ENCODE data around the gene HBZ. TPM values are rescaled to one million over a fixed set of nuclear protein-coding genes. Genes with fewer than 3 reads are reported as not detected.

HBZ gene
- total and polyA plus RNA-seq, 9 of the 15 experiments (the other 6 are each of a cell fraction or from before 2014, with no cell fraction given), result 58.0 to 610 (median 113) TPM

GRCh38 chr16:177394-177822, 25.0 kb downstream of the HBZ start:
- peak overlapping the region; percentile 55 for H3K4me3 ChIP-seq
- DNase-seq (ENCODE audit: extremely low read depth in 1 of 4, low spot score in 3 of 4), result peak in 2 of 4 experiments; percentile 18 to 23
- WGBS (ENCODE audit: insufficient coverage, low coverage, missing lambda C conversion rate), result 2% methylated on average over 12 of the region's 13 CpGs
- intact Hi-C loops (cut with micrococcal nuclease) (no loop called here), in situ Hi-C loops (cut with MboI) (no loop called here)
- H4K20me1 ChIP-seq (replicated peaks; ENCODE audit: control insufficient read depth, insufficient read depth, low read length), result 0 out of 2 replicates have a peak, but pooled peaks cover 3% of the 10 kb centered on the region
- H3K4me1 ChIP-seq (replicated peaks in 1 of 2; ENCODE audit: control insufficient read depth in 2 of 2, insufficient read depth in 2 of 2, low read length in 2 of 2), result peaks cover 30 to 60% of the 10 kb centered on the region in 2 experiments; a peak in 4 of 5 replicates
- FAIRE-seq, result no peak
- ChIA-PET POLR2A (interaction anchor here (0.6 to 1.8 kb wide), 3 partner anchors 80 to 112 kb away, joined by 4 to 8 read pairs (median 7); no protein-coding TSS in a partner anchor), CTCF (ENCODE audit: low intra/inter-chr PET ratio) (no interaction called here)
- H3K36me3 ChIP-seq (ENCODE audit: control insufficient read depth, insufficient read depth, low read length), result peaks cover 24% of the 10 kb centered on the region
- peak overlapping the region; percentile 80 for H3K4me2 ChIP-seq (ENCODE audit: insufficient read depth, low read length)
- no TSS peak for BruUV-seq (replicated peaks)
- peak overlapping the region; percentile 57 for H3K27ac ChIP-seq (ENCODE audit: extremely low read depth, low read depth, low read length)
- peaks cover 3% of the 10 kb centered on the region for H3K9me1 ChIP-seq (ENCODE audit: control insufficient read depth, insufficient read depth, low read length)
- peaks cover 52% of the 10 kb centered on the region for H3K79me2 ChIP-seq (ENCODE audit: control insufficient read depth, insufficient read depth, low read length)
- H2AFZ ChIP-seq (ENCODE audit: low read depth, low read length), result no peak overlapping the region
- peak overlapping the region; percentile 63 to 88 for H3K9ac ChIP-seq (ENCODE audit: insufficient read depth in 1 of 2, low read depth in 2 of 2, low read length in 2 of 2)
- no peaks in the 10 kb centered on the region for H3K9me3 ChIP-seq (replicated peaks; ENCODE audit: control insufficient read depth, insufficient read depth, low read depth, low read length)
- no peak for ATAC-seq
- no peaks in the 10 kb centered on the region for H3K27me3 ChIP-seq (ENCODE audit: control insufficient read depth in 2 of 2, insufficient read depth in 2 of 2, low read length in 2 of 2)
- peak; percentile 64 for TF ChIP-seq DACH1 (IDR thresholded peaks at IDR 0.05; ENCODE audit: partially characterized antibody)
- no peak for TF ChIP-seq PBX2 (CRISPR knock-in tag; IDR thresholded peaks at IDR 0.05; ENCODE audit: low read depth)
- no peak for TF ChIP-seq PBX2 (tag; conservative IDR thresholded peaks at IDR 0.05; ENCODE audit: low read depth)
- no peak for TF ChIP-seq ZBTB9 (CRISPR knock-in tag; IDR thresholded peaks at IDR 0.05)
- TF ChIP-seq, protein P1, sequence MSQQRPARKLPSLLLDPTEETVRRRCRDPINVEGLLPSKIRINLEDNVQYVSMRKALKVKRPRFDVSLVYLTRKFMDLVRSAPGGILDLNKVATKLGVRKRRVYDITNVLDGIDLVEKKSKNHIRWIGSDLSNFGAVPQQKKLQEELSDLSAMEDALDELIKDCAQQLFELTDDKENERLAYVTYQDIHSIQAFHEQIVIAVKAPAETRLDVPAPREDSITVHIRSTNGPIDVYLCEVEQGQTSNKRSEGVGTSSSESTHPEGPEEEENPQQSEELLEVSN (IDR thresholded peaks at IDR 0.05; ENCODE audit: borderline replicate concordance in 1 of 2, extremely low read depth in 1 of 2, insufficient read depth in 1 of 2, insufficient read length in 1 of 2, low read depth in 1 of 2, low read length in 1 of 2, poor library complexity in 1 of 2, severe bottlenecking in 1 of 2), result peak in 1 of 2 experiments; percentile 74
- TF ChIP-seq L3MBTL2 (IDR thresholded peaks at IDR 0.05), result peak; percentile 33; the same call in 1 of the 2 replicates
- TF ChIP-seq, protein P2, sequence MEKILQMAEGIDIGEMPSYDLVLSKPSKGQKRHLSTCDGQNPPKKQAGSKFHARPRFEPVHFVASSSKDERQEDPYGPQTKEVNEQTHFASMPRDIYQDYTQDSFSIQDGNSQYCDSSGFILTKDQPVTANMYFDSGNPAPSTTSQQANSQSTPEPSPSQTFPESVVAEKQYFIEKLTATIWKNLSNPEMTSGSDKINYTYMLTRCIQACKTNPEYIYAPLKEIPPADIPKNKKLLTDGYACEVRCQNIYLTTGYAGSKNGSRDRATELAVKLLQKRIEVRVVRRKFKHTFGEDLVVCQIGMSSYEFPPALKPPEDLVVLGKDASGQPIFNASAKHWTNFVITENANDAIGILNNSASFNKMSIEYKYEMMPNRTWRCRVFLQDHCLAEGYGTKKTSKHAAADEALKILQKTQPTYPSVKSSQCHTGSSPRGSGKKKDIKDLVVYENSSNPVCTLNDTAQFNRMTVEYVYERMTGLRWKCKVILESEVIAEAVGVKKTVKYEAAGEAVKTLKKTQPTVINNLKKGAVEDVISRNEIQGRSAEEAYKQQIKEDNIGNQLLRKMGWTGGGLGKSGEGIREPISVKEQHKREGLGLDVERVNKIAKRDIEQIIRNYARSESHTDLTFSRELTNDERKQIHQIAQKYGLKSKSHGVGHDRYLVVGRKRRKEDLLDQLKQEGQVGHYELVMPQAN (IDR thresholded peaks at IDR 0.05; ENCODE audit: borderline replicate concordance), result peak; percentile 83
- TF ChIP-seq, protein P3, sequence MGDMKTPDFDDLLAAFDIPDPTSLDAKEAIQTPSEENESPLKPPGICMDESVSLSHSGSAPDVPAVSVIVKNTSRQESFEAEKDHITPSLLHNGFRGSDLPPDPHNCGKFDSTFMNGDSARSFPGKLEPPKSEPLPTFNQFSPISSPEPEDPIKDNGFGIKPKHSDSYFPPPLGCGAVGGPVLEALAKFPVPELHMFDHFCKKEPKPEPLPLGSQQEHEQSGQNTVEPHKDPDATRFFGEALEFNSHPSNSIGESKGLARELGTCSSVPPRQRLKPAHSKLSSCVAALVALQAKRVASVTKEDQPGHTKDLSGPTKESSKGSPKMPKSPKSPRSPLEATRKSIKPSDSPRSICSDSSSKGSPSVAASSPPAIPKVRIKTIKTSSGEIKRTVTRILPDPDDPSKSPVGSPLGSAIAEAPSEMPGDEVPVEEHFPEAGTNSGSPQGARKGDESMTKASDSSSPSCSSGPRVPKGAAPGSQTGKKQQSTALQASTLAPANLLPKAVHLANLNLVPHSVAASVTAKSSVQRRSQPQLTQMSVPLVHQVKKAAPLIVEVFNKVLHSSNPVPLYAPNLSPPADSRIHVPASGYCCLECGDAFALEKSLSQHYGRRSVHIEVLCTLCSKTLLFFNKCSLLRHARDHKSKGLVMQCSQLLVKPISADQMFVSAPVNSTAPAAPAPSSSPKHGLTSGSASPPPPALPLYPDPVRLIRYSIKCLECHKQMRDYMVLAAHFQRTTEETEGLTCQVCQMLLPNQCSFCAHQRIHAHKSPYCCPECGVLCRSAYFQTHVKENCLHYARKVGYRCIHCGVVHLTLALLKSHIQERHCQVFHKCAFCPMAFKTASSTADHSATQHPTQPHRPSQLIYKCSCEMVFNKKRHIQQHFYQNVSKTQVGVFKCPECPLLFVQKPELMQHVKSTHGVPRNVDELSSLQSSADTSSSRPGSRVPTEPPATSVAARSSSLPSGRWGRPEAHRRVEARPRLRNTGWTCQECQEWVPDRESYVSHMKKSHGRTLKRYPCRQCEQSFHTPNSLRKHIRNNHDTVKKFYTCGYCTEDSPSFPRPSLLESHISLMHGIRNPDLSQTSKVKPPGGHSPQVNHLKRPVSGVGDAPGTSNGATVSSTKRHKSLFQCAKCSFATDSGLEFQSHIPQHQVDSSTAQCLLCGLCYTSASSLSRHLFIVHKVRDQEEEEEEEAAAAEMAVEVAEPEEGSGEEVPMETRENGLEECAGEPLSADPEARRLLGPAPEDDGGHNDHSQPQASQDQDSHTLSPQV (IDR thresholded peaks at IDR 0.05), result peak; percentile 44; the same call in 1 of the 2 replicates
- TF ChIP-seq KLF13 (tag; IDR thresholded peaks at IDR 0.05; ENCODE audit: borderline replicate concordance, low read depth), result no peak
